ENCODE data around the gene MPPED1. TPM values are rescaled to one million over a fixed set of nuclear protein-coding genes. Genes with fewer than 3 reads are reported as not detected.

The MPPED1 gene
- total RNA-seq, 2 donors from 2014 or later = 0.11 to 0.59 TPM

- Histone ChIP-seq H3K27me3 (ENCODE audit: control insufficient read depth, insufficient read depth, low read length, poor library complexity, severe bottlenecking) (no peaks in the 10 kb centered on the region), H3K27ac (ENCODE audit: low read depth, low read length) (no peak overlapping the region), H3K4me1 (ENCODE audit: control insufficient read depth, insufficient read depth, low read length) (no peaks in the 10 kb centered on the region), H3K36me3 (ENCODE audit: control insufficient read depth, insufficient read depth, low read length) (no peaks in the 10 kb centered on the region), H3K9me3 (ENCODE audit: control insufficient read depth, low read length) (no peaks in the 10 kb centered on the region), H3K9ac (ENCODE audit: extremely low read depth, low read length, poor library complexity, severe bottlenecking) (no peak overlapping the region), H3K4me3 (ENCODE audit: low read length) (no peak overlapping the region)
- no peak for TF ChIP-seq CTCF (conservative IDR thresholded peaks at IDR 0.05)
- DNase-seq = no peak
- H3K27ac Mint-ChIP-seq = peak overlapping the region; percentile 50
- peaks cover 24% of the 10 kb centered on the region for H3K4me1 Mint-ChIP-seq
- H3K4me3 Mint-ChIP-seq = no peak overlapping the region
- 91% methylated on average over 4 of the region's 4 CpGs; no CpG with 5 or more reads in 1 of the 2 experiments for WGBS, 2 experiments (ENCODE audit: insufficient coverage in 1 of 2, insufficient read length in 1 of 2)
- peaks cover 6% of the 10 kb centered on the region for H3K9me3 Mint-ChIP-seq
- no peaks in the 10 kb centered on the region for H3K27me3 Mint-ChIP-seq (ENCODE audit: insufficient read depth)
- H3K36me3 Mint-ChIP-seq (ENCODE audit: low read depth) = no peaks in the 10 kb centered on the region
These were observed 17.9 kb upstream of the MPPED1 start for GRCh38 chr22:43393844-43394474.

- DNase-seq = no peak
- H3K36me3 Mint-ChIP-seq (ENCODE audit: low read depth) = no peaks in the 10 kb centered on the region
- H3K27ac Mint-ChIP-seq = no peak overlapping the region
These were observed 16.6 kb upstream of the MPPED1 start for GRCh38 chr22:43395086-43395695.

GRCh38 chr22:43396321-43396933, 15.4 kb upstream of the MPPED1 start:
- no peaks in the 10 kb centered on the region for H3K9me3 ChIP-seq (ENCODE audit: control insufficient read depth, low read length)
- no peaks in the 10 kb centered on the region for H3K4me1 ChIP-seq (ENCODE audit: control insufficient read depth, insufficient read depth, low read length)
- H3K27ac ChIP-seq (ENCODE audit: low read depth, low read length) = no peak overlapping the region
- no peak overlapping the region for H3K9ac ChIP-seq (ENCODE audit: extremely low read depth, low read length, poor library complexity, severe bottlenecking)
- no peaks in the 10 kb centered on the region for H3K36me3 ChIP-seq (ENCODE audit: control insufficient read depth, insufficient read depth, low read length)
- 90 to 92% methylated on average over 12 to 17 of the region's 17 CpGs for WGBS, 2 experiments (ENCODE audit: insufficient coverage in 1 of 2, insufficient read length in 1 of 2)
- Mint-ChIP-seq H3K4me3 (no peak overlapping the region), H3K27me3 (ENCODE audit: insufficient read depth) (peaks cover 2% of the 10 kb centered on the region), H3K27ac (no peak overlapping the region), H3K36me3 (ENCODE audit: low read depth) (no peaks in the 10 kb centered on the region), H3K4me1 (peaks cover 18% of the 10 kb centered on the region), H3K9me3 (peaks cover 6% of the 10 kb centered on the region)
- TF ChIP-seq CTCF (conservative IDR thresholded peaks at IDR 0.05) = no peak
- H3K4me3 ChIP-seq (ENCODE audit: low read length) = no peak overlapping the region
- no peaks in the 10 kb centered on the region for H3K27me3 ChIP-seq (ENCODE audit: control insufficient read depth, insufficient read depth, low read length, poor library complexity, severe bottlenecking)
- no peak for DNase-seq

More at GRCh38 chr22:43395086-43395695, 16.6 kb upstream of the MPPED1 start:
- Histone ChIP-seq H3K4me3 (ENCODE audit: low read length) (no peak overlapping the region), H3K9ac (ENCODE audit: extremely low read depth, low read length, poor library complexity, severe bottlenecking) (no peak overlapping the region), H3K36me3 (ENCODE audit: control insufficient read depth, insufficient read depth, low read length) (no peaks in the 10 kb centered on the region), H3K27ac (ENCODE audit: low read depth, low read length) (no peak overlapping the region), H3K9me3 (ENCODE audit: control insufficient read depth, low read length) (no peaks in the 10 kb centered on the region), H3K4me1 (ENCODE audit: control insufficient read depth, insufficient read depth, low read length) (no peaks in the 10 kb centered on the region), H3K27me3 (ENCODE audit: control insufficient read depth, insufficient read depth, low read length, poor library complexity, severe bottlenecking) (no peaks in the 10 kb centered on the region)
- Mint-ChIP-seq H3K4me1 (peaks cover 18% of the 10 kb centered on the region), H3K27me3 (ENCODE audit: insufficient read depth) (no peaks in the 10 kb centered on the region), H3K4me3 (no peak overlapping the region), H3K9me3 (peaks cover 6% of the 10 kb centered on the region)
- TF ChIP-seq CTCF (conservative IDR thresholded peaks at IDR 0.05) = no peak
- WGBS, 2 experiments (ENCODE audit: insufficient coverage in 1 of 2, insufficient read length in 1 of 2) = 91% methylated on average over 9 of the region's 9 CpGs; no CpG with 5 or more reads in 1 of the 2 experiments
